NCI-H1694 (cell line): Measurements from ENCODE around the gene SLC34A3.

Source experiments
- DNase-seq: peaks from one replicate; lab custom pipeline; 2025; lab: John Stamatoyannopoulos, UW

Gene SLC34A3

DNA sequence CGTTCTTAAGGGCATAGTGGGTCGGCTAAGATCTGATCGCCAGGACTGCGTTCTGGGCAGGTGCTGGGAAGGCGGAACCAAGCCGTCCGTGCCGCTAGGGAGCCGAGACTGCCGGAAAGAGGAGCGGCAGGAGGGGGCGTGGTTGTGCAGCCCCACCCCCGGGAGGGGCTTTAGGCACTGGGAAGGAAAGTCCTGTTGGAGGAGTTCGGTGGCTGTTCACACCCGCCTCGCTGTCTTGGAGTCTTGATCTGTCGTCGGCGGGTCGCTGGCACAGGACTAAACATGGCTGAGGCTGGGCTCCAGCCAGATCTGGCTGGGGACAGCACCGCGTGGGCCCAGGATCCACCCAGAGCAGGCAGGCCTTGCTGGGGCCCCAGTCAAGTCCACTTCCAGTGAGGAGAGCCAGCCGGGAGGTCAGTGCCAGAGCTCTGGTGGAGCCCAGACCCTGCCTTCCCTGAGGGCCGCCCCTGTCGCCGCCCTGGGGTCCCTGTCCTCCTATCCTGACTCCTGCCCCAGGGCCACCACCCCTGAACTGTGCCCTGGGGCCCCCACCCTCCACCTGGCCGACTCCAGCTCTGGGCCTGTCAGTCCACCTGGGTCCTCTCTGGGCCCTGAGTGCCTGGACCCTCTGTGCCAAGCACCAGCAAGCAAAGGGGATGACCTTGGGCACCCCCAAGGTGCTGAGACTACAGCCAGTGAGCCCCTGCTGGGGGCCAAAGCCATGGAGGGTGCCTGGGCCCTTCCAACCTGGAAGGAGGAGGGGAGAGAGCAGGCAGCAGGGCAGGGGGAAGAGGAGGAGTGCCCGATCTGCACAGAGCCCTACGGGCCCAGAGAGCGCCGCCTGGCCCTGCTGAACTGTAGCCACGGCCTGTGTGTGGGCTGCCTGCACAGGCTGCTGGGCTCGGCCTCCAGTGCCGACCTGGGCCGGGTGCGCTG, 13.2 kb upstream of the SLC34A3 start:
- no peak for DNase-seq

DNA sequence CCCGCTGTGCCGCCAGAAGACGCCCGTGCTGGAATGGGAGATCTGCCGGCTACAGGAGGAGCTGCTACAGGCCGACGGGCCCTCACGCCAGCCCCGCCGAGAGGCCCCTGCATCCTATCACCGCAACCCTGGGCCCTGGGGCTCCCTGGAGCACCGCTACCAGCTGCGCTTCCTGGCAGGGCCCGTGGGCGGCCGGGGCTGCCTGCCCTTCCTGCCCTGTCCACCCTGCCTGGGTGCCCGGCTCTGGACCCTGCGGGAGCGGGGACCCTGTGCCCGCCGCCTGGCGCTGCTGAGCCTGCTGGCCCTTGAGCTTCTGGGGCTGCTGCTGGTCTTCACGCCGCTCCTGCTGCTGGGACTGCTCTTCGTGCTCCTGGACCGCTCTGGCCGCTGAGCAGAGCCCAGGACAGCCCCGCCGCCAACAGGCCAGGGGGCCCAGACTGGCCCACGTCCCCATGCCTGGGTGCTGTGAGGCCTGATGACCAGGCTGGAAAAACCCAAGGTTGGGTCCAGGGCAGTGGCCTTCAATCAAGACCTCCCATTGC, 12.4 kb upstream of the SLC34A3 start:
- DNase-seq, result no peak

DNA sequence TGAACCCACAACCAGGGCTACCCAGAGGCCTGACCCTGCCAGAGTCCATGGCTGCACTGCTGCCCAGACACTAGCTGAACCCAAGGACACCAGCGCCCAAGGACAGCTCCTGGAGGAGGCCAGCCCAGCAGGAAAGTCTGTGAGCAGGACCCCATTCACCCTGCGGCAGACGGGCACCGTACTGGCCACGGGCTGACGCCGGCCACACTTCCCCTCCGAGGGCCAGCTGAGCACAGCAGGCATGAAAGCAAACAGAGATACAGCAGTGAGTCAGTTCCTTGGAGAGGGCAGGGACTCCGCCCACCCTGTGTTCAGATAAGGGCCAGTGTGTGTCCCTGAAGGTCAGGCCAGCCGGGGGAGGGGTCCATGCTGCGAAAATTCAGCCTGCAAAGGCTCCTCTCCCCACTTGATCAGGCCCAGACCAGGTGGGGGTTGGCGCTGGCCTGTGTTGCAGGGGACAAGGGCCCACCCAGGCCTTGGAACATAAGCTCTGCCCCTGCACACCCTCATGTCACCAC, 11.9 kb upstream of the SLC34A3 start:
- DNase-seq, result no peak

DNA sequence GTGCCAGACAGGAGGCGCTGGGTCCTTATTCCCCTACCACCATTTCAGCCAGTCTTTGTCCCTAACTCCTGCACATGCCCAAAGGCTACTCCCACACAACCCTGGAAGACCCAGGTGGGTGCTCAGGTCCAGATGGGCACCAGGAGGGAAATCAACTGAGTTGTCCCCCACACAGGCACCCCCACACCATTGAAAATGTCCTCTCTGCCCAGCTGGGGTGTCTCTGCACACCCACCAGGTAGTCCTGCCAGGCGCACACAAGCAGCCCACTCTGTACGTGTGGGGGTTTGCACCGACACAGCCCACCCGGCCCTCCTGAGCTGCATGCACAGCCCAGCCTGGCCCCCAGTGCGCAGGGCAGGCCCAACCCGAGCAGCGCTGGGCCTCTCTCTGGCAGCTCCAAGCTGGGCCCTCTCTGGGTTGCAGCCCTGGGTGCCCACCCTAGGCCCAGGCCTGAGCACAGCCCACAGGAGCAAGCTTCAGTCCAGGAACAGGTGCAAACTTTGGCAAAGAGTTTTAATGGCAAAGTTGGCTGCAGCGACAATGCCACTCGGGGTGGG, 10.9 kb upstream of the SLC34A3 start:
- no peak for DNase-seq

DNA sequence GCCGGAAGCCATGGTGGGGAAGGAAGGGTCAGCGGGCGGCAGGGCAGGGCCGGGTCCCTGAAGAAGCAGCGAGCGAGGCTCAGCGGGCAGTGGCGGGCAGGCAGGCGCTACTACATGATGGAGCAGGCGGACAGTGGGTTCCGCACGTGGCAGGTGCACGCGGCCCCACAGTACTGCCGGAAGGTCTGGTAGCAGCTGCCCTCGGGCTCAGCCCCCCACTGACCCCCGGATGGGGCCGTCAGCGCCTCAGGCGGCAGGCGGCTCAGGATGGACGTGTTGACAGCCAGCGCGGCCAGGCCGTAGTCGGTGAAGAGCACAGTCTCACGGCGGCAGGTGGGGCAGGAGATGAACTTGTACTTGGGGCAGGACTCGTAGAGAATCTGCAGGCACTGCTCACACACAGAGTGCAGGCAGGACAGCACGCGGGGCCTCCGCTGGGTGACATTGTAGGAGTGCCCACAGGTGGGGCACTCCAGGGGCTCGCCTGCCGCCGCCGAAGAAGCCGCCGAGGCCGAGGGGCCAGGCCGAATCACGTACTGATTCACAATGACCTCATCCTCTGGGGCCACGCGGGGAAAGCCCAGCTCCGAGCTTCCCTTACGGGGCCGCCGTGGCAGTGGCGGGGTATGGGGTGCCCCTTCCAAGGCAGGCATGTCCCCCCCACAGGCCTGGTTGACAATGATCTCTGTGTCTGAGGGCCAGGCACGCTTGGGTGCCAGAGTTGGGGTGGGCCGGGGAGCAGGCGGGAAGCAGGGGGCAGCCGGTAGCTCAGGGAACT, 10.2 kb upstream of the SLC34A3 start:
- DNase-seq, result no peak

DNA sequence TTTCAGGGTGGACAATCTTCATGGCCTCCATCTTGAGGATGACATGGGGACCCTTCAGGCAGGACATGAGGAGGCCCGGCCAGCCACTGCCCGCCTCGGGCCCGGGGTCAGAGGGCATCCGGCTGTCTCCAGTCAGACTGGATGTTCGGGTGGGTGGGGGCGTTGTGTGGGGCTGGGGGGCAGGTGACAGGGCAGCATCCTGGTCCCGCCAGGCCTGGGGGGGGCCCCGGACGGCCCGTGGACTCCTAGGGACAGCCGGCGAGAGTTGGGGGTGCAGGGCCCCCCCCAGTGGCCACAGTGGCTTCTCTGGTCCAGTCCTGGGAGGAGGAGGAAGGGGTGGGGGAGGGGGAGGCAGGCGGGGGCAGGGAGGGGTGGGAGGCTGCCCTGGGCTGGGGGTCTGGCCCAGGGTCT, 9.6 kb upstream of the SLC34A3 start:
- DNase-seq, result no peak

DNA sequence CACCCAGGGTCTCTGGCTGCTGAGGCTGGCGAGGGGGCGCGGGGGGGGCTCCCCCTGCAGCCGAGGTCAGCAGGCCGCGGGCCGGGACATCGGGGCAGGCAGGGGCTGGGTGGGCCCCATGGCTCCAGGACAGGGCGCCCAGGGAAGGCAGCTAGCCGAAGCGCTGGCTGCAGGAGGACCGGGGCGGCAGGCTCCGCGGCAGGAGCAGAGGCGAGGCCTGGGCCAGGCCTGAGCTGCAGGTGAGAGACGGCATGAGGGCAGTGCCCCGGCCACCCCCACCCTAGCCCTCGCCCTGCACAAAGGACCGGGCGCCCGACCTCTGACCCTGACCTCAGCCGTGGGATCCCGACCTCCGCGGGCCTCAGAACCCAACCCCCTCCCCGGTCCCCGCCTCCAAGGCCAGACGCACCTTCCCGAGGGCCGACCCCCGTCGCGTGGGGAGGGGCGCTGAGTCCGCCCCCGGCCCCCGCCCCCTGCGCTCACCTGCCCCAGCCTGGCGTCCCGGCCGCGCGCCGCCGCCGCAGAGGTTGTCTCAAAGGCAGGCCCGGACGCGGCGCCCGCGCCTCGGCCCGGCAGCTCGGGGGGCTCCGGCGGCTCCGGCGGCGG, 9.1 kb upstream of the SLC34A3 start:
- DNase-seq, result no peak

DNA sequence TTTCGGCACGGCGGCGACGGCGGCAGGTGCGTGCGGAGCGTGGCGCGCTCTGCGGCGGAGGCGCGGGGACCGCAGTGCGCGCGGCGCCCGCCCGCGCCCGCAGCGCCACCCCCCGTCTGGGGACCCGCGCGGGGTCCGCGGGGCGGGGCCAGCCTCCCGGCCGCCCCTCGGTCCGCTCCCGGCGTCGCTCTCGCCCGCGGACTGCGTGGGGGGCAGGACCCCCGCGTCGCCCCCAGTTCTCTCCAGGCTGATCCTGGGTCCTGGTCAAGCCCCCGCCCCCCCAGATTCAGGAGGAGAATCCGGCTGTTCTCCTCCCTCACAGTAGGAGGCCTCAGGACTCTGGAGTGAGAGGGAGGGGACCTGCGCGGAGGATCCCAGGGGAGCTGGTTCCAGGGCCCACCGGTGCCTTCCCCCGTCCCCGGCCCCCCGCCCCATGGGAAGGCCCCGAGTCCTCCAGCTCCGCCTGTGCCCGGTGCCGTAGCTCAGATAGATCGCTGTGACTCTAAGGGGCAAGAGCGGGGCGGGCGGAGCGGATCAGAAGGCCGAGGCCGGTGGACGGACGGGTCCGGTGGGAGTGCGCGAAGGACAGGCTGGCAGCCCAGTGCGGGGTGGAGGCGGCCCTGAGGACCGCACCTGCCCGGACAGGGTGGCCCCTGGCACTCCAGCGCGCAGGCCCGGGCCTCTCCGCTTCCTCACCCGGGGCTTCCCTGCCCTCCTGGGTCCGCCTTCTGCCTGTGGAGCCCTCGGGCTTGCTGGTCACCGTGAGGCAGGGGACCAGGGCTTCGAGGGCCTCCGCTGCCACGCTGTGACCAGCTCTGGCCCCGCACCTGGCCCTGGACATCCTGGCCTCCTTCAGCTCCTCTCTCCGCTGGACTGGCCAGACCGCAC, 8.3 kb upstream of the SLC34A3 start, which contains the start of gene RNF208:
TSS of gene RNF208 (minus strand) at position 51 of the 888 bp plus-strand sequence. CDS start 1,028 bp downstream, outside the sequence.
- DNase-seq, result no peak

DNA sequence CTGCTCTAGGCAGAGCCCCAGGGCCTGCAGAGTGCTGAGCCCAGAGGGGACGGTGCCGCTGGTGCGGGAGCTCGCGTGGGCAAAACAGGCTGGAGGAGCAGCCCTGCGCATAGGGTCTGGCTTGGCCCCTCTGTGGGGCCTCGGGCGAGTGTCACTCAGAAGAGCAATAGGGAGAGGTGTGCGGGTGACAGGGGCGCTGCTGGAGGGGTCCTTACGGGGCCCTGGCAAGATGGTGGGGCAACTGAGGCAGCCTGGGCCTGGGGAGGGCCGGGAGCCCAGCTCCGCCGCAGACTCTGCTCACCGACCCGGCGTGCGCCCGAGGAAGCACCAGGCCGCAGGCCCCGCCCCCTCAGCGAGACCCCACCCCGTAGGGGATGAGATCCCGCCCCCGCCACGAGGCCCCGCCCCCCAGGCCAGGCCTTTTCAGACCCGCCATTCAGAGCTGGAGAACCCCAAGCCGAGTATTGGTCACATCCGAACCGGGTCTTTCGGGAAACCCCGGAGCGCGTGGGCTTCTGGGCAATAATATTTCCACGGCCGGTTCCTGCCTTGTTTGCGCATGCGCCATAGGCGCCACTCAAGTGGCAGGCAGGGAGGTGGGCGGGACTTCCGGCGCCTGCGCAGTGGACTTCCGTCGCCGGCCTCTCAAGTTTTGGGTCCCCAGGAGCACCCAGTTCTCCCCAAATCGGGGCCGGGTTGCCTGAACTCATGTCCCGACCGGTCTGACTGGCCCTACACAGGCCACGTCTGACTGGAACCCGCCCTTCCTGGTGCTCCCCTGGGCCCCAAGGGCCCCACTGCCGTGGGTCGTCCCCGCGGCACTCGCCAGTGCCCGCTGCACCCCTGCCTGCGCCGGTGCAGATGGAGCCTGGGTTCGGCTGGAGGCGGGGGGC, 7.4 kb upstream of the SLC34A3 start:
- peak; percentile 88 for DNase-seq

DNA sequence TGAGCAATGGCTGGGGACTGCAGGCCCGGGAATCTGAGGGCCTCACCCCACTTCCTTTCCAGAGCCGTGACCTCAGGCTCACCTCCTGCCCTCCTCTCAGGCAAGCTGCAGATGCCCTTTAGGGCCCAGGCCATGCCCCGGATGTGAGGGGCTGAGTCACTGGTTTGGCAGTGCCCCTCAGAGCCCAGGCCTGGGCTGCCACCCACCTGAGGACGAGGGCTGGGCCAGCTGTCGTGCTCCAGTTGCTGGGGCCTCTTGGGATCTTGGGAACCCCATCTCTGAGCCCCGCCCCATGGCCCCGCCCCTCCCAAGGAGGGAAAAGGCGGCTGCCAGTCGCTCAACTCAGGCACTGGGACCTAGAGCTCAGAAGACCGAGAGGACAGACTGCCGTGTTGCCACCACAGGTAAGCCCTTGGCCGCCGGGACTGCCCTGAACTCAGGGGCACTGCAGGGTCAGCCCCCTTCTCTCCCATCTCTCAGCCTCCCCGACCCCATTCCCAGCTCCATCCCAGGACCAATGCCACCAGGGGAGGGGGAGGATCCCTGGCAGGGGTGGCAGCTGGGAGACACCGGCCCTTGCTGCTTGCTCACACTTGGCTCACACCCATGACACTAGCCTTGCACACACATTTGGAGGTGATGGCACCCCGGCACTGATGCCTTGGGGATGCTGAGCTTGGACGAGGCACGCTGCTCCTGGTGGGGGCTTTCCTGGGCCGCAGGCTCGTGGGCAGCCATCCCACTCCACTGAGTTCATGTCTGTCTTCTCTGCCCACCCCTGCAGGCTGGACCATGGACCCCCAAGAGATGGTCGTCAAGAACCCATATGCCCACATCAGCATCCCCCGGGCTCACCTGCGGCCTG, 5.6 kb upstream of the SLC34A3 start, which contains the start of gene CYSRT1:
TSS of gene CYSRT1 (plus strand) at position 345 of the 865 bp plus-strand sequence. CDS start at position 793, 448 bp downstream.
- DNase-seq, result no peak

DNA sequence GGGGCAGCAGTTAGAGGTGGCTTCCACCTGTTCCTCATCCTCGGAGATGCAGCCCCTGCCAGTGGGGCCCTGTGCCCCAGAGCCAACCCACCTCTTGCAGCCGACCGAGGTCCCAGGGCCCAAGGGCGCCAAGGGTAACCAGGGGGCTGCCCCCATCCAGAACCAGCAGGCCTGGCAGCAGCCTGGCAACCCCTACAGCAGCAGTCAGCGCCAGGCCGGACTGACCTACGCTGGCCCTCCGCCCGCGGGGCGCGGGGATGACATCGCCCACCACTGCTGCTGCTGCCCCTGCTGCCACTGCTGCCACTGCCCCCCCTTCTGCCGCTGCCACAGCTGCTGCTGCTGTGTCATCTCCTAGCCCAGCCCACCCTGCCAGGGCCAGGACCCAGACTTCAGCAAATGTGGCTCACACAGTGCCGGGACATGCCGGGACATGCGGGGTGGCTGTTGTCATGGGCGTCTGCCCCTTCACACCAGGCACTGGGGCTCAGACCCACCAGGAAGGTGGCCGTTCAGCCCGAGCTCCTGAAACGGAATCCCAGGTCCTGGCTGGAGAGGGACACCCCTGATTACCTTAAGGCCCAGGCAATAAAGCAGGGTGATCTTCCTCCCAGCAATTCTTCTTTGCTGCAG, 4.9 kb upstream of the SLC34A3 start:
- no peak for DNase-seq

DNA sequence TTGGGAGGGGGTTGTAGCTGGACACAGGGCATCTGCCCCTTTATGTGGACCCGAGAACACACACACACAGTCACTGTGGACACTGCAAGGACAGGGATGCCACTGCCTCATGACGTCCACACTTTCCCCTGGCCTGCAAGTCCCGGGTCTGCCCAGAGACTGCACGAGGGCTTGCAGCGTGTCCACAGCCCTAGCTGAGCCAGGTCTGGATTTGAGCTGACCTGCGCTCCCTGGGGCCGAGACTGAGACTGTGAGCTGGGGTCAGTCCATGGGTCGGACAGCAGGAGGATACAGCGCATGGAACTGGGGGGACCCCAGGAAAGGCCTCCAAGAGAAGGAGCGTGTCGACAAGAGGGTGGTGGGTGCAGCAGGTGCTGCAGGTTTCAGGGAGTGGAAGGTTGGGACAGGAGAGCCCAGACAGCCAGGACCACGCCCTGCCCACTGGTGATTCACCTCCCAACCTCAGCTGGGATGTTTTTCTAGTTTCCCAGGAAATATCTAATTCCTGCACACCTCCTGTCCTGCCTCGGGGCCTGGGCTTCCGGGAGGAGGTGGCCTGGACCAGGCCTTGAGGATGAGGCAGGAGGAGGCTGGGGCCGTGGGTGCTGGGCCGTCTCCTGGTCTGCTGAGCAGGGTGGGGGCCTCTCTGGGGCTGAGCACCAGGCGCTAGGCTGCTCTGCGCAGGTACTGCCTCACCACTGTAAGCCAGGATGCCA, 4.2 kb upstream of the SLC34A3 start:
- no peak for DNase-seq

DNA sequence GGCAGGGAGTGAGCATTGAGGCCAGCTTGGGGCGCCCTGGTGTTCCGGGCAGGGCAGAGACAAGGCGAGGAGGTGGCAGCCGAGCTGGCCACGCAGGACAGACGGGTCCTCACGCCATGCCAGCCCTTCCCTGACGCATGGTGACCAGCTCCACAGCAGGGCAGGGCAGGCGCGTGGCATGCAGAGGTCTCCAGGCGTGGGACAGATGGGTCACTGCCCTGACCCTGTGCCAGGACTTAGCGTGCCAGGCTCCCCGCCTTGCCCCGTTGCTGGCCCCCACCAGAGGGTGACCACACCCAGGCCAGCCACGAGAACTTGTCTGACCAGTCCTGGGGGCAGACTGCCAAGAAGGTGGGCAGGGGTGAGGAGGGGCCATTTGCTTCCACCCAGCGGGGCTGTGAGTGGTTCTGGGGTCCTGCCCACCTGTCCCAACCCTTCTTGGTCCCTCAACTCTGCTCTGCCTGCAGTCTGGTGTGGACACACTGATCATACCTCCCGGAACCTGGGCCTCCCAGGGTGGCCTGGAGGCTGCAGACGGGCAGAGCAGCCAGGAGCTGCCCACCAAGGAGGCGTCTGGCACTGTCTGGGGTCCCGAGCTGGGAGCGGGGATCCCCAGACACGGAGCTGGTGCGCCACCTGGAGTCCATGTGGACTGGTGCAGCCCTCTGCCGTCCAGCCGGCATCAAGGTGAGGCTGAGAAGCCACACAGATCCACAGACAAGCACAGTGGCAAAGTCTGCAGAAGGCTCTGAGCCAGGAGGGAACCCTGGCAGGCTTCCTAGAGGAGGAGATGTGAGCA, 3.4 kb upstream of the SLC34A3 start, which contains the start of gene RNF224:
TSS of gene RNF224 (plus strand) at position 449 of the 799 bp plus-strand sequence. CDS start 834 bp downstream, outside the sequence.
- peak; percentile 59 for DNase-seq

DNA sequence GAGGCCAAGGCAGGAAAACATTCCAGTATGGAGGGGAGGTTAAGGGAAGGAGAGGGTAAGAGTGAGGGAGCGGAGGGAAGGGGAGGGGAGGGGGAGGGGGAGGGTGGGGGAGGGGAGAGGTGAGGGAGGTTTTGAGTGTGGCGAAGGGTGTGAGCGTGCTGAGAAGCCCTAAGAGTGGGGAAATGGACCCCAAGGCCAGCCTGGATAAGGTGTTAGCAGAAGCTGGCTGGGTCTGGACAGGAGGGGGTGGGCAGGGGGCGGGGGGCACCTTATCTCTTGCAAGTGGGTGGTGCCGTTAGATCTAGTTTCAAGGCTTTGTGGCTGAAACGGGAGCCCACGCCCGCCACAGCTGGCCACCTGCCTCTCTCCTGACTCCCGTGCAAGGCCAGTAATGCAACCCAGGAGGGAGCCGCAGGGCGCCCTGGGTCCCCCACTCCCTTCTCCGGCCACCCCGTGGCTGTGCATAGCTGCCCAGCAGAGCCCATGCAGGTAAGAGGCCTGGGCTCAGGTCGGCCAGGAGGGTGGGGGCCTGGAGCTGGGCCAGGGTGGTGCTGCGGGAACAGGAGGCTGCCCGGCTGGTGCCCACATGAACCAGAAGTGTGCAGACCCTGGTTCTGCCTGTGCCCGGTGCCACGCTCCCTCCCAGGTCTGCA, 2.7 kb upstream of the SLC34A3 start:
- DNase-seq, result no peak

DNA sequence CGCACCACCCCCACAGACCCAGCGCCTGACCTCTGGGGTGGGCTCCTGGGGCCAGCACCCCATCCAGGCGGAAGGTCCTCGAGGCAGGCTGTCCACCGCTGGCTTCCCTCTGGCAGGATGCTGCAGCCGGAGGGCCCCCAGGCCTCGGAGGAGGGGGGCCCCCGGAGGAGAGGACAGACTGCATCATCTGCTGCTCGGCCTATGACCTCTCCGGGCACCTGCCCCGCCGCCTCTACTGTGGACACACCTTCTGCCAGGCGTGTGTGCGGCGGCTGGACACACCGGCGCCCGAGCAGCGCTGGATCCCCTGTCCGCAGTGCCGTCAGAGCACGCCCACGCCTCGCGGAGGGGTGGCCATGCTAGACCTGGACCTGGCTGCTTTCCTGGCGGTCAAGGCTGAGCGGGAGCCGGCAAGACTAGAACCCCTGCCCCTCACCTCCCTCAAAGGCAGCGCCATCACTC, 2.2 kb upstream of the SLC34A3 start:
- no peak for DNase-seq
